AG09309 (cell line): ENCODE measurements around the gene TRAPPC13.
A peak's percentile ranks its signal among the peaks of the same experiment; 100 is the strongest.
"Not testable (repeated sequence)": the region's sequence is repeated elsewhere in the genome, so short reads cannot be mapped to it uniquely, and the experiment has no call there.

Source experiments
- DNase-seq: peaks from one replicate; pipeline ENCODE4 v3.0.0-alpha.2; 2010; ENCODE audit warnings: low read depth
- H3K4me3 ChIP-seq: 2 replicates; pipeline ENCODE4 v1.5.1; 2011; ENCODE audit warnings: mild to moderate bottlenecking, low read depth, low read length, moderate library complexity; ENCODE audit not compliant: control insufficient read depth
- CTCF ChIP-seq: IDR thresholded peaks from 2 replicates; pipeline ENCODE4 v1.5.1; 2011; ENCODE audit warnings: mild to moderate bottlenecking, low read depth, low read length, inconsistent platforms; ENCODE audit not compliant: insufficient read depth, control insufficient read depth; ENCODE audit errors: missing control alignments

Gene TRAPPC13

GRCh38 chr5:65624571-65625555 lies at the start of gene TRAPPC13, which contains the start of gene SHLD3:
Gene TRAPPC13, plus strand, starts transcription at chr5:65625027. Its CDS starts 34 bp downstream, at chr5:65625061.
Gene SHLD3, plus strand, starts transcription at chr5:65625027. Its CDS starts 4,561 bp downstream, at chr5:65629588.
- peak; percentile 46 for DNase-seq
- TF ChIP-seq CTCF: no peak
- peak within 1 kb of the TSS; percentile 89 for H3K4me3 ChIP-seq

DNA sequence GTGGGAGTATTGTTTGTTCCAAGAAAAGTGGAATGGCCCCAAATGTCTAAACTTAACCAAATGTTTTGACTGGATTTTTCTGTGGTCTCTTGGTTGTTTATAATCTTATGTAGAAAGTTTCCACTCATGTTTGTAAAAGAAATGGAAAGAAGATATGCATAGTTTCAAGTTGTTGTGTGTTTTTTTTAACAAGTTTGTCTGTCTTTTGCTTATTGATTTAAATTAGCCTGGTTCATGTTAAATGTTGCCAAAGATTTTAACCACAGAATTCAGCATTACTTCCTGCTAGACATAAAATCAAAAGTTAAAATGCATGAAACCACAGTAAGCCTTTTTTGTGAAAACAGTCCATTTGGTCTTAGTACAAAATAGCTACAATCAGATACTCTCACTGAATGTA lies 47.7 kb upstream of the TRAPPC13 start:
- DNase-seq: no peak
- no peak for TF ChIP-seq CTCF

GRCh38 chr5:65588694-65589093 lies 36.1 kb upstream of the TRAPPC13 start:
- H3K4me3 ChIP-seq: no peak overlapping the region
- no peak for DNase-seq
- TF ChIP-seq CTCF: no peak

More for the DNA sequence above, 47.7 kb upstream of the TRAPPC13 start:
- H3K4me3 ChIP-seq: no peak overlapping the region

DNA sequence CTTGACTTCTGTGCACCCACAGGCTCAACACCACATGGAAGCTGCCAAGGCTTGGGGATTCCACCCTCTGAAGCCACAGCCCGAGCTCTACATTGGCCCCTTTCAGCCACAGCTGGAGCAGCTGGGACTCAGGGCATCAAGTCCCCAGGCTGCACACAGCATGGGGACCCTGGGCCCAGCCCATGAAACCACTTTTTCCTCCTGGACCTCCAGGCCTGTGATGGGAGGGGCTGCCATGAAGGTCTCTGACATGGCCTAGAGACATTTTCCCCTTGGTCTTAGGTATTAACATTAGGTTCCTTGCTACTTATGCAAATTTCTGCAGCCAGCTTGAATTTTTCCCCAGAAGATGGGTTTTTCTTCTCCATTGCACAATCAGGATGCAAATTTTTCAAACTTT lies 23.1 kb upstream of the TRAPPC13 start:
- not testable (repeated sequence) for DNase-seq, H3K4me3 ChIP-seq

GRCh38 chr5:65611524-65611923 lies 13.3 kb upstream of the TRAPPC13 start:
- no peak for TF ChIP-seq CTCF
- no peak for DNase-seq
- no peak overlapping the region for H3K4me3 ChIP-seq

GRCh38 chr5:65612298-65612907 lies 12.4 kb upstream of the TRAPPC13 start:
- DNase-seq: no peak
- no peak for TF ChIP-seq CTCF
- H3K4me3 ChIP-seq: no peak overlapping the region

- no peak for TF ChIP-seq CTCF
- H3K4me3 ChIP-seq: no peak overlapping the region
Measured at GRCh38 chr5:65620021-65620420, 4.8 kb upstream of the TRAPPC13 start.

GRCh38 chr5:65621961-65622360 lies 2.9 kb upstream of the TRAPPC13 start:
- H3K4me3 ChIP-seq: not testable (repeated sequence)

More at GRCh38 chr5:65620021-65620420, 4.8 kb upstream of the TRAPPC13 start:
- DNase-seq: no peak

More at GRCh38 chr5:65621961-65622360, 2.9 kb upstream of the TRAPPC13 start:
- DNase-seq: not testable (repeated sequence)
